ENCODE data around the gene RAB40C.

- no peak for TF ChIP-seq FOXM1 (IDR thresholded peaks at IDR 0.05; ENCODE audit: low read depth, low read length)
- no peak for TF ChIP-seq MAX (IDR thresholded peaks at IDR 0.05; ENCODE audit: low read depth, low read length)
- no peak for TF ChIP-seq CTCF (IDR thresholded peaks at IDR 0.05 in 2 of 3, conservative IDR thresholded peaks at IDR 0.05 in 1 of 3; ENCODE audit: control insufficient read depth in 2 of 3, extremely low read depth in 1 of 3, insufficient read depth in 1 of 3, low read depth in 3 of 3, low read length in 3 of 3)
- TF ChIP-seq TBL1XR1 (IDR thresholded peaks at IDR 0.05; ENCODE audit: low read depth, low read length), result no peak
- TF ChIP-seq TAF1 (IDR thresholded peaks at IDR 0.05; ENCODE audit: borderline replicate concordance, low read depth, low read length), result no peak
- no peak for TF ChIP-seq SIN3A (IDR thresholded peaks at IDR 0.05; ENCODE audit: low read depth, low read length)
- TF ChIP-seq FOS (IDR thresholded peaks at IDR 0.05; ENCODE audit: borderline replicate concordance, extremely low read depth, insufficient read length), result no peak
- TF ChIP-seq TCF7 (IDR thresholded peaks at IDR 0.05; ENCODE audit: borderline replicate concordance), result no peak
- TF ChIP-seq SMC3 (IDR thresholded peaks at IDR 0.05; ENCODE audit: borderline replicate concordance, low read length), result no peak
- no peak for TF ChIP-seq NRF1 (conservative IDR thresholded peaks at IDR 0.05; ENCODE audit: low read depth, low read length)
- no peak for TF ChIP-seq MXI1 (IDR thresholded peaks at IDR 0.05; ENCODE audit: low read depth, low read length)
- TF ChIP-seq CHD1 (IDR thresholded peaks at IDR 0.05; ENCODE audit: low read depth, low read length), result no peak
- TF ChIP-seq YY1 (IDR thresholded peaks at IDR 0.05; ENCODE audit: low read depth, low read length), result no peak
- no peak for TF ChIP-seq LARP7 (IDR thresholded peaks at IDR 0.05)
Measured at GRCh38 chr16:671353-672131, 81.7 kb downstream of the RAB40C start.
